Left lung (tissue), 10 donors: ENCODE measurements around the gene FAM193B. TPM values are rescaled to one million over a fixed set of nuclear protein-coding genes. Genes with fewer than 3 reads are reported as not detected.
"Not testable (repeated sequence)": the region's sequence is repeated elsewhere in the genome, so short reads cannot be mapped to it uniquely, and the experiment has no call there.

Experiments used
- ATAC-seq: fragments of 200-7000 bp; cut with Tn5 transposase; one replicate; pipeline ENCODE4 v1.9.1; 2020; ENCODE audit warnings: moderate library complexity
- DNase-seq, 4 donors: peaks; one replicate each; pipeline ENCODE4 v3.0.0-alpha.2; 2013 to 2020
- H3K27ac ChIP-seq, 2 donors: fragments of 200-600 bp; sonication (generic) in 1 of 2; one replicate each; pipeline versions ENCODE4 v1.5.0 to v1.8.0; 2020 to 2021
- H3K27me3 ChIP-seq, 2 donors: fragments of 200-600 bp; sonication (generic) in 1 of 2; one replicate each; pipeline versions ENCODE4 v1.5.0 to v1.8.0; 2020 to 2021
- H3K36me3 ChIP-seq, 2 donors: fragments of 200-600 bp; sonication (generic) in 1 of 2; one replicate each; pipeline versions ENCODE4 v1.5.0 to v1.8.0; 2020 to 2021
- H3K4me1 ChIP-seq, 2 donors: fragments of 200-600 bp; one replicate each; pipeline ENCODE4 v1.8.0; 2021
- H3K4me3 ChIP-seq, 2 donors: fragments of 200-600 bp; sonication (generic) in 1 of 2; one replicate each; pipeline versions ENCODE4 v1.5.0 to v1.8.0; 2020 to 2021; ENCODE audit warnings: mild to moderate bottlenecking in 1 of 2
- H3K9me3 ChIP-seq, 2 donors: fragments of 200-600 bp; sonication (generic) in 1 of 2; one replicate each; pipeline versions ENCODE4 v1.5.0 to v1.8.0; 2020 to 2021
- intact Hi-C, 2 donors: fragments of 100-400 bp; cut with DNase I; formaldehyde crosslinking; loops; one replicate each; pipeline versions ENCODE4 v1.11.2 to v1.14.2; 2022
- polyA plus RNA-seq, 6 donors: library from polyadenylated mRNA; unstranded; fragments of 120-200 nt; gene quantifications; one replicate each; pipeline ENCODE4 v1.2.1, GENCODE V29; 2013; ENCODE audit not compliant: insufficient read length in 6 of 6
- total RNA-seq, 2 donors: library from RNA; stranded (reverse); fragmentation: NEBNext Ultra II Directional; extraction: Animal tissue kit (Norgen Biotek cat#: 25700); gene quantifications; one replicate each; pipeline ENCODE4 v1.2.1, GENCODE V29; 2021
- TF ChIP-seq, protein P1 (sequence below), 2 donors: fragments of 200-600 bp; sonication (generic) in 1 of 2; IDR thresholded peaks; one replicate each; pipeline versions ENCODE4 v1.5.0 to v1.8.0; 2021; ENCODE audit warnings: antibody characterized with exemption in 2 of 2
- donor health status: DM: no; HTN: yes; CAD: no.
- donor health status: DM: no; HTN: no; CAD: no.

The FAM193B gene
- total and polyA plus RNA-seq, 8 donors = 64.3 to 112 (median 91.9) TPM

DNA sequence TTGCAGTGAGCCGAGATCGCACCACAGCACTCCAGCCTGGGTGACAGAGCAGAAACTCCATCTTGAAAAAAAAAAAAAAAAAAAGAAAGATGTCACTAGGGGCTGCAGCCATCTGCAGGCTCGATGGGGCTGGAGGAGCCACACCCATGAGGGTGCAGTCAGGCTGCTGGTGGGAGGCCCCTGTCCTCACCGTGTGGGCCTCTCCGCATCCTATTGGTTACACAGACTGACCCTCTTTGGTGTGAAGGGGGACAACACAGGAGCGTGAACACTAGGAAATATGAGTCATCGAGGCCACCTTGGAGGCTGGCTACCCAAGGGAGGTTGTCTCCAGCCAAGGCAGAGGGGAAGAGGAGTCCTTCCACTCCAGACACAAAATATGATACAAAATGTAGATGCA, 14.0 kb upstream of the FAM193B start:
- intact Hi-C loops = no loop called here
- DNase-seq = no peak
- Histone ChIP-seq H3K9me3 (no peaks in the 10 kb centered on the region), H3K27ac (no peak overlapping the region), H3K4me1 (no peaks in the 10 kb centered on the region), H3K4me3 (no peak overlapping the region), H3K27me3 (peaks cover 0 to 6% of the 10 kb centered on the region in 2 donors), H3K36me3 (no peaks in the 10 kb centered on the region)
- ATAC-seq = no peak
- TF ChIP-seq, protein P1, sequence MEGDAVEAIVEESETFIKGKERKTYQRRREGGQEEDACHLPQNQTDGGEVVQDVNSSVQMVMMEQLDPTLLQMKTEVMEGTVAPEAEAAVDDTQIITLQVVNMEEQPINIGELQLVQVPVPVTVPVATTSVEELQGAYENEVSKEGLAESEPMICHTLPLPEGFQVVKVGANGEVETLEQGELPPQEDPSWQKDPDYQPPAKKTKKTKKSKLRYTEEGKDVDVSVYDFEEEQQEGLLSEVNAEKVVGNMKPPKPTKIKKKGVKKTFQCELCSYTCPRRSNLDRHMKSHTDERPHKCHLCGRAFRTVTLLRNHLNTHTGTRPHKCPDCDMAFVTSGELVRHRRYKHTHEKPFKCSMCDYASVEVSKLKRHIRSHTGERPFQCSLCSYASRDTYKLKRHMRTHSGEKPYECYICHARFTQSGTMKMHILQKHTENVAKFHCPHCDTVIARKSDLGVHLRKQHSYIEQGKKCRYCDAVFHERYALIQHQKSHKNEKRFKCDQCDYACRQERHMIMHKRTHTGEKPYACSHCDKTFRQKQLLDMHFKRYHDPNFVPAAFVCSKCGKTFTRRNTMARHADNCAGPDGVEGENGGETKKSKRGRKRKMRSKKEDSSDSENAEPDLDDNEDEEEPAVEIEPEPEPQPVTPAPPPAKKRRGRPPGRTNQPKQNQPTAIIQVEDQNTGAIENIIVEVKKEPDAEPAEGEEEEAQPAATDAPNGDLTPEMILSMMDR (IDR thresholded peaks at IDR 0.05) = no peak

- no peaks in the 10 kb centered on the region for H3K9me3 ChIP-seq
- H3K27ac ChIP-seq = no peak overlapping the region
- TF ChIP-seq, protein P1 (IDR thresholded peaks at IDR 0.05) = no peak
- no peaks in the 10 kb centered on the region for H3K36me3 ChIP-seq
- no peak overlapping the region for H3K4me3 ChIP-seq
- intact Hi-C loops = no loop called here
- no peak for ATAC-seq
- DNase-seq = no peak
- no peaks in the 10 kb centered on the region for H3K4me1 ChIP-seq
- H3K27me3 ChIP-seq = peaks cover 0 to 6% of the 10 kb centered on the region in 2 donors
Measured at GRCh38 chr5:177565046-177565445, 10.7 kb upstream of the FAM193B start.

- H3K4me1 ChIP-seq, H3K27ac ChIP-seq, H3K4me3 ChIP-seq, DNase-seq, intact Hi-C loops, H3K9me3 ChIP-seq, H3K27me3 ChIP-seq, ATAC-seq, H3K36me3 ChIP-seq: not testable (repeated sequence)
Measured at GRCh38 chr5:177559446-177559941, 5.1 kb upstream of the FAM193B start.

GRCh38 chr5:177557796-177558195, 3.4 kb upstream of the FAM193B start:
- Histone ChIP-seq H3K36me3 (no peaks in the 10 kb centered on the region), H3K4me3 (no peak overlapping the region), H3K4me1 (peaks cover 0 to 14% of the 10 kb centered on the region in 2 donors), H3K27ac (no peak overlapping the region), H3K9me3 (no peaks in the 10 kb centered on the region), H3K27me3 (no peaks in the 10 kb centered on the region)
- DNase-seq (no peak), ATAC-seq (no peak)
- TF ChIP-seq, protein P1 (IDR thresholded peaks at IDR 0.05) = no peak
- intact Hi-C loops = no loop called here

DNA sequence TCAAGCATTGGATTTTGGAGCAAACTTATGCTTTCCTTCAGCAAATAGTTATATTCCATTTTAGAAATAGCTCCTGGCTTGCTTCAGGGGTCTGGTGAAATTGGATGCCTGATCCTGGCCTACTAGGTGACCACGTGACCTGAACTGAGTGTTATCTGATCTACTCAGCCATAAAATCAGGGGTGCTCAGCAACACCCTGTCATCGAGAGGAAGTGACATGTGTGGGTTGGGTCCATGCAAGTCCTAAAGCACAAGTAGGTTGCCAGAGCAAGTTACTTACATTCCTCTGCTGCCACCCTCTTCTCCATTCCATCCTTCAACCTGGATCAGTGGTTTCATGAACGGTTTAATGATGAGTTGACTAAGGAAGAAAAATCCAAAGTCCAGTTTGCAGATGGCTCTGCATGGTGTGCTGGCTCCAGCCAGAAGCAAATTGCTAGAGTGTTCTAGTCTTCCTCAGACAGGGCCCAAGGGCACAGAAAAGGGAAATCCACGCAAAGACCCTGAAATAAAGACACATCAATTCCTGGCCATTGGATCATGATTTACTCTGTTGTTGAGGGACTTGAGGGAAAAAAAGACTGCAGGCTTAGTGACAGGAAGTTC, 2.8 kb upstream of the FAM193B start:
- H3K9me3 ChIP-seq = no peaks in the 10 kb centered on the region
- H3K4me3 ChIP-seq = no peak overlapping the region
- TF ChIP-seq, protein P1 (IDR thresholded peaks at IDR 0.05) = no peak
- no peaks in the 10 kb centered on the region for H3K27me3 ChIP-seq
- H3K36me3 ChIP-seq = no peaks in the 10 kb centered on the region
- no peak overlapping the region for H3K27ac ChIP-seq
- no peak for ATAC-seq
- intact Hi-C loops = no loop called here
- H3K4me1 ChIP-seq = peaks cover 0 to 21% of the 10 kb centered on the region in 2 donors
- no peak for DNase-seq

GRCh38 chr5:177555665-177556064, 1.3 kb upstream of the FAM193B start:
- intact Hi-C loops = no loop called here
- Histone ChIP-seq H3K4me1 (peaks cover 0 to 26% of the 10 kb centered on the region in 2 donors), H3K4me3 (no peak overlapping the region), H3K36me3 (peaks cover 0 to 6% of the 10 kb centered on the region in 2 donors), H3K27me3 (no peaks in the 10 kb centered on the region), H3K27ac (no peak overlapping the region), H3K9me3 (no peaks in the 10 kb centered on the region)
- DNase-seq (no peak), ATAC-seq (no peak)
- TF ChIP-seq, protein P1 (IDR thresholded peaks at IDR 0.05) = no peak
